Endothelial cell of umbilical vein (primary cell): ENCODE data around the gene NEK7. TPM values are rescaled to one million over a fixed set of nuclear protein-coding genes. Genes with fewer than 3 reads are reported as not detected.

Experiments used
- BruUV-seq: library from RNA; stranded (reverse); fragments of 400-500 nt; replicated peaks from 2 replicates; lab custom pipeline; 2021; lab: Mats Ljungman, UMichigan
- CTCF ChIA-PET: fragments of 300-600, 350-600 bp; sonication (Branson Sonifier 250); formaldehyde crosslinking; loops from one replicate; lab custom pipeline; 2021; ENCODE audit warnings: antibody characterized with exemption, inconsistent platforms; lab: Charles Lee
- POLR2A ChIA-PET: fragments of 300-600, 350-600 bp; sonication (Branson Sonifier 250); formaldehyde crosslinking; loops from one replicate; lab custom pipeline; 2021; ENCODE audit warnings: antibody characterized with exemption, inconsistent platforms; lab: Charles Lee
- DNase-seq: peaks from one replicate; pipeline ENCODE4 v3.0.0-alpha.2; 2011; ENCODE audit warnings: low read depth, low spot score
- FAIRE-seq: peaks from 2 replicates; lab custom pipeline; 2011; peaks lifted over from hg19 to GRCh38; lab: Jason Lieb, UNC
- H2AFZ ChIP-seq: 2 replicates; pipeline ENCODE4 v1.6.0; 2012; ENCODE audit warnings: low read depth, low read length, control low read depth, inconsistent platforms
- H3K27ac ChIP-seq: 2 replicates; pipeline ENCODE4 v1.5.1; 2011; ENCODE audit warnings: low read depth, mild to moderate bottlenecking, control low read depth, low read length, moderate library complexity; ENCODE audit not compliant: insufficient read depth
- H3K27me3 ChIP-seq, 2 experiments: 2 replicates each; pipeline versions ENCODE4 v1.6.0 to v1.6.1; 2011; ENCODE audit warnings: low read length in 2 of 2, mixed read lengths in 1 of 2; ENCODE audit not compliant: control insufficient read depth in 2 of 2, insufficient read depth in 2 of 2
- H3K36me3 ChIP-seq, 2 experiments: 2 replicates in 1 of 2; 3 replicates in 1 of 2; pipeline ENCODE4 v1.5.1; 2011; ENCODE audit warnings: low read length in 2 of 2, mild to moderate bottlenecking in 1 of 2, moderate library complexity in 1 of 2; ENCODE audit not compliant: control insufficient read depth in 2 of 2, insufficient read depth in 2 of 2; ENCODE audit errors: extremely low read depth in 1 of 2
- H3K4me1 ChIP-seq: 3 replicates; pipeline ENCODE4 v1.5.1; 2011; ENCODE audit warnings: mild to moderate bottlenecking, low read length; ENCODE audit not compliant: control insufficient read depth, insufficient read depth; ENCODE audit errors: extremely low read depth
- H3K4me2 ChIP-seq: 2 replicates; pipeline ENCODE4 v1.6.1; 2011; ENCODE audit warnings: low read length, control low read depth, mixed read lengths; ENCODE audit not compliant: insufficient read depth
- H3K4me3 ChIP-seq, 3 experiments: fragments of 200-600 bp in 1 of 3; sonication (generic), shearing (Covaris generic) in 1 of 3; replicated peaks in 1 of 3; 2 replicates each; pipeline ENCODE4 v1.5.1; 2011 to 2016; ENCODE audit warnings: control low read depth in 3 of 3, low read length in 3 of 3, mild to moderate bottlenecking in 2 of 3, inconsistent platforms in 1 of 3, low read depth in 1 of 3, moderate library complexity in 1 of 3; ENCODE audit not compliant: insufficient read depth in 1 of 3
- H3K79me2 ChIP-seq: 2 replicates; pipeline ENCODE4 v1.6.0; 2012; ENCODE audit warnings: low read length, inconsistent platforms; ENCODE audit not compliant: control insufficient read depth, insufficient read depth
- H3K9ac ChIP-seq: replicated peaks from 2 replicates; pipeline ENCODE3; 2011; ENCODE audit warnings: low read length, control low read depth; ENCODE audit not compliant: insufficient read depth; ENCODE audit errors: extremely low read depth
- H3K9me1 ChIP-seq: replicated peaks from 3 replicates; pipeline ENCODE4 v1.6.0; 2011; ENCODE audit warnings: mild to moderate bottlenecking, low read length; ENCODE audit not compliant: control insufficient read depth, insufficient read depth; ENCODE audit errors: extremely low read depth
- H3K9me3 ChIP-seq: replicated peaks from 2 replicates; pipeline ENCODE4 v1.5.1; 2012; ENCODE audit warnings: low read length, inconsistent platforms; ENCODE audit not compliant: control insufficient read depth, insufficient read depth
- H4K20me1 ChIP-seq: replicated peaks from 2 replicates; pipeline ENCODE3; 2011; ENCODE audit warnings: mild to moderate bottlenecking, low read length; ENCODE audit not compliant: control insufficient read depth, insufficient read depth; ENCODE audit errors: extremely low read depth
- EZH2 ChIP-seq: IDR thresholded peaks from 2 replicates; pipeline ENCODE4 v1.6.1; 2012; ENCODE audit warnings: borderline replicate concordance, low read depth, mild to moderate bottlenecking, moderate library complexity, low read length, inconsistent platforms; ENCODE audit not compliant: severe bottlenecking
- GATA2 ChIP-seq: IDR thresholded peaks from 2 replicates; pipeline ENCODE4 v1.7.0; 2011; ENCODE audit warnings: low read depth, mild to moderate bottlenecking, moderate library complexity, mixed read lengths, low read length; ENCODE audit not compliant: insufficient read length, insufficient read depth
- JUN ChIP-seq: IDR thresholded peaks from 2 replicates; pipeline ENCODE4 v1.6.1; 2011; ENCODE audit warnings: borderline replicate concordance, low read depth; ENCODE audit not compliant: insufficient read length, insufficient read depth
- POLR2A ChIP-seq: IDR thresholded peaks from 2 replicates; pipeline ENCODE4 v1.6.1; 2012; ENCODE audit warnings: low read depth, mild to moderate bottlenecking, control low read depth, low read length
- POLR2AphosphoS5 ChIP-seq: IDR thresholded peaks from 2 replicates; pipeline ENCODE4 v1.6.1; 2012; ENCODE audit warnings: low read depth, mild to moderate bottlenecking, control low read depth, low read length, moderate library complexity; ENCODE audit not compliant: insufficient read depth
- dilution Hi-C: fragments of 300-500 bp; cut with MboI; formaldehyde crosslinking; loops from one replicate; pipeline ENCODE4 v1.15.0; 2019; ENCODE audit warnings: low sequenced_read_pairs; ENCODE audit not compliant: extremely low pct_ligation_motif_present
- intact Hi-C: fragments of 100-400 bp; cut with micrococcal nuclease; formaldehyde crosslinking; loops from one replicate; pipeline ENCODE4 v1.10.0; 2022
- polyA plus RNA-seq, 4 experiments: library from polyadenylated mRNA; depleted of rRNA in 3 of 4; stranded (reverse) in 3 of 4; unstranded in 1 of 4; fragments of >200 nt; gene quantifications; 2 replicates each; pipeline versions ENCODE4 v1.2.1 to v1.2.3, GENCODE V29; 2011 to 2012; ENCODE audit warnings: missing spikeins in 1 of 4
- total RNA-seq: library from RNA; stranded (reverse); gene quantifications from 2 replicates; pipeline ENCODE4 v1.2.3, GENCODE V29; 2021
- TF ChIP-seq, protein P1 (sequence below): IDR thresholded peaks from 2 replicates; pipeline ENCODE4 v1.6.1; 2011; ENCODE audit not compliant: insufficient read depth, insufficient read length

Gene NEK7
- total and polyA plus RNA-seq, 2 donors (not counting 3 experiments of a cell fraction or from before 2014, with no cell fraction given) = 22.6 to 45.7 TPM

DNA sequence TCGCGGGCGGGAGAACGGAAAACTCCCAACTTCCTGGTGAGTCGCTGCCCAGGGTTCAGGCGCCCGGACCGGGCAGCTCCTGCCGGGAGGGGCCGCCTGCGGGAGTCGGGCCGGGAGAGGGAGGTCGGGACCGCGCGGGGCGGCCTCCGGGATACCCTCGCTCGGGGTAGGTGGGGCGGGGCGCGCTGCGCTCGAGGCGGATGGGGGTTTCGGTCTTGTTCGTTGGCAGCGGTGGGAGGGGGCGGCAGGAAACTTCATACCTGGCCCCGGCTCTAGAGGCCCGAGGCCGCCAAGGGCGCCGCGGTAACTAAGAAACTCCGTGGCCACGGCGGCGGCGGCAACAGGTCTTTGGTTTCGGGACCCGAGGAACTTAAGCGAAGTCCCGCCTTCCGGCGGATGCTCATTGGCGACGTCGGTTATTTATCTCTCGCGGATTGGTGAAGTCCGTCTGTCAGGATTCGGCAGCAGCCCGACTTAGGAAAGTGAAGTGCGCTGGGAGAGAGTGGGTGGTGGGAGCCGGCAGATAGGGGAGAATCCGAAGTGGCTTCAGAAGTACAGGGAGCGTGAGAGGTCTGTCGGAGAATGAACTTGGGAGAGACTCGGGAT, 546 bp downstream of the NEK7 start:
- intact Hi-C loops = loop anchor here (1.0 to 10.0 kb wide), 10 partner anchors 202 to 777 kb away; partner anchors contain the start of genes C1orf53, DENND1B and LHX9
- H3K27me3 ChIP-seq = no peaks in the 10 kb centered on the region
- CTCF ChIA-PET = interaction anchor here (1.1 to 4.5 kb wide), 11 partner anchors 13 to 542 kb away, joined by 3 to 28 read pairs (median 8); no protein-coding TSS in a partner anchor
- H3K9me1 ChIP-seq = no peaks in the 10 kb centered on the region
- peaks cover 47% of the 10 kb centered on the region for H3K79me2 ChIP-seq
- no peaks in the 10 kb centered on the region for H3K9me3 ChIP-seq
- dilution Hi-C loops = no loop called here
- no peaks in the 10 kb centered on the region for H4K20me1 ChIP-seq
- peak overlapping the region; percentile 82 to 95 (median 91) for H3K4me3 ChIP-seq
- H3K27ac ChIP-seq = peak overlapping the region; percentile 45
- peak overlapping the region; percentile 97 for H3K4me2 ChIP-seq
- peak overlapping the region; percentile 93 for H3K9ac ChIP-seq
- no TSS peak for BruUV-seq
- peaks cover 59% of the 10 kb centered on the region for H3K4me1 ChIP-seq
- DNase-seq (peak; percentile 93), FAIRE-seq (peak; percentile 88)
- peak overlapping the region; percentile 74 for H2AFZ ChIP-seq
- POLR2A ChIA-PET = interaction anchor here (1.0 kb wide), 1 partner anchor 71 kb away, joined by 3 read pairs; no protein-coding TSS in a partner anchor
- TF ChIP-seq EZH2 = no peak
- H3K36me3 ChIP-seq = no peaks in the 10 kb centered on the region

DNA sequence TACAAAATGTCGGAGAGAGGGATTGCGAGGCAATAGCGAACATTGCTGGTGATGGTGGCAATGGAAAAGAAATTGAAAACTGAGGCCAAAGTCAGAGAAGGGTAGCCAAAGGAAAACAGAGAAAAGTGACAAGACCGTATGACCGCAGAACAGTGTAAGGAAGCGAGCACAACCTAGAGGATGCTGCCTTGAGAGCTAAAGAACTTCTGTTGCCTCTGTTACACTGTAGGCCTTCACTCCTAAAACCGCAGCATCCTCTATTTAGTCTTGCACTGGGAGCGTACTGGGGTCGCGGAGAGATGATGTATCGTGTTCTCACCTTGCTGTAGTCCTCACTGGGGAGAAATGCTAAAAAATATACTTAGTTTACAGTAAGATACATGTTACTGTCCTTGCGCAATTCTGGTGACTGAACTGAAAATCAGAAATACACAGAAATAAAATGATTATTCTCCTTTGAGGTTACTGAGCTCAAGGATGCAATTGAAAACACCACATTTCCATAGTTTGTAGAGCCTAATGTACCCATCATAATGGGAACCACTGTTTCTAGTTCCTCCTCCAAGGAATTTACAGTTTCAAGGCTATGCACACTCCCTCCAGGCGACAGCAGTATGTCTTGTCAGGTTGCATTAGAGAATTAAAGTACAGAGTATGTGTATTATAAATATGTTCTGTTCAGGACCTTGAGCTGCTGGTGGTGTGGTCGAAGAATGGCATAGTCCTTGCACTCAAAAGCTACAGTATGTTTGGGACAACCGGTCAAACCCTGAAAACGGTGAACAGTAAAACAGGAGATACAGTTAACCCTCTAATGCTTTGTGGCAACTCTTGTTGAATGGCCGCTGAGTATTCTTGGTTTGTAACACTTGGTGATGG, 1.3 kb downstream of the NEK7 start:
- H3K4me2 ChIP-seq = peak overlapping the region; percentile 97
- no peaks in the 10 kb centered on the region for H4K20me1 ChIP-seq
- intact Hi-C loops (loop anchor here (1.0 to 10.0 kb wide), 11 partner anchors 201 to 777 kb away; partner anchors contain the start of genes C1orf53, DENND1B and LHX9), dilution Hi-C loops (no loop called here)
- H3K36me3 ChIP-seq = no peaks in the 10 kb centered on the region
- ChIA-PET CTCF (interaction anchor here (0.8 to 3.8 kb wide), 10 partner anchors 10 to 528 kb away, joined by 3 to 28 read pairs (median 3); no protein-coding TSS in a partner anchor), POLR2A (no interaction called here)
- peak overlapping the region; percentile 93 for H3K9ac ChIP-seq
- FAIRE-seq = no peak
- TSS peak; percentile 65 for BruUV-seq
- H2AFZ ChIP-seq = peak overlapping the region; percentile 67
- H3K27me3 ChIP-seq = no peaks in the 10 kb centered on the region
- H3K79me2 ChIP-seq = peaks cover 55% of the 10 kb centered on the region
- no peaks in the 10 kb centered on the region for H3K9me3 ChIP-seq
- H3K4me3 ChIP-seq = peak overlapping the region; percentile 82 to 95 (median 91)
- H3K4me1 ChIP-seq = peaks cover 51% of the 10 kb centered on the region
- peak; percentile 46 for DNase-seq
- H3K27ac ChIP-seq = peak overlapping the region; percentile 45
- H3K9me1 ChIP-seq = no peaks in the 10 kb centered on the region
- TF ChIP-seq, protein P1, sequence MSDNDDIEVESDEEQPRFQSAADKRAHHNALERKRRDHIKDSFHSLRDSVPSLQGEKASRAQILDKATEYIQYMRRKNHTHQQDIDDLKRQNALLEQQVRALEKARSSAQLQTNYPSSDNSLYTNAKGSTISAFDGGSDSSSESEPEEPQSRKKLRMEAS = no peak
- TF ChIP-seq GATA2 (no peak), JUN (no peak), POLR2A (peak; percentile 7), POLR2AphosphoS5 (no peak), EZH2 (no peak)
